K562 (cell line): Measurements from ENCODE around the gene TERC. TPM values are rescaled to one million over a fixed set of nuclear protein-coding genes. Genes with fewer than 3 reads are reported as not detected.

Experiments
- ATAC-seq: fragments of 200-7000 bp; cut with Tn5 transposase; 3 replicates; pipeline ENCODE4 v1.9.1; 2020; ENCODE audit warnings: moderate library complexity
- BruUV-seq: library from RNA; stranded (reverse); fragments of 400-500 nt; replicated peaks from 2 replicates; lab custom pipeline; 2021; lab: Mats Ljungman, UMichigan
- CTCF ChIA-PET: fragments of 300-600 bp; formaldehyde crosslinking; extraction: SDS; loops from one replicate; lab custom pipeline; 2021; ENCODE audit warnings: low intra/inter-chr PET ratio; lab: Yijun Ruan, JAX
- POLR2A ChIA-PET: fragments of 300-600, 350-650 bp; sonication (Branson Sonifier 250); formaldehyde crosslinking; extraction: SDS; loops from one replicate; lab custom pipeline; 2021; ENCODE audit warnings: antibody characterized with exemption, inconsistent platforms; lab: Yijun Ruan, JAX
- DNase-seq, 4 experiments: peaks; one replicate each; pipeline versions ENCODE4 v3.0.0 to v3.0.0-alpha.2; 2011 to 2018; ENCODE audit warnings: low spot score in 3 of 4, mixed read lengths in 3 of 4; ENCODE audit errors: extremely low read depth in 1 of 4
- FAIRE-seq: peaks from 2 replicates; lab custom pipeline; 2011; peaks lifted over from hg19 to GRCh38; lab: Jason Lieb, UNC
- H2AFZ ChIP-seq: 2 replicates; pipeline ENCODE4 v1.6.0; 2011; ENCODE audit warnings: low read depth, low read length, control low read depth, inconsistent platforms
- H3K27ac ChIP-seq: fragments of 200-600 bp; 3 replicates; pipeline ENCODE4 v1.8.0; 2011; ENCODE audit warnings: low read depth, mild to moderate bottlenecking, control low read depth, inconsistent platforms, low read length, moderate library complexity, mixed read lengths; ENCODE audit errors: extremely low read depth
- H3K27me3 ChIP-seq, 2 experiments: fragments of 300-600 bp in 1 of 2; 2 replicates in 1 of 2; 3 replicates in 1 of 2; pipeline versions ENCODE4 v1.6.0 to v1.8.0; 2011; ENCODE audit warnings: inconsistent platforms in 2 of 2, low read length in 2 of 2, mild to moderate bottlenecking in 1 of 2, mixed read lengths in 1 of 2, moderate library complexity in 1 of 2; ENCODE audit not compliant: control insufficient read depth in 2 of 2, insufficient read depth in 2 of 2
- H3K36me3 ChIP-seq: fragments of 300-600 bp; 3 replicates; pipeline ENCODE4 v1.8.0; 2011; ENCODE audit warnings: mild to moderate bottlenecking, low read length, inconsistent platforms; ENCODE audit not compliant: control insufficient read depth, insufficient read depth
- H3K4me1 ChIP-seq, 2 experiments: fragments of 200-600 bp in 1 of 2; replicated peaks in 1 of 2; 2 replicates in 1 of 2; 3 replicates in 1 of 2; pipeline versions ENCODE4 v1.5.1 to v1.8.0; 2011; ENCODE audit warnings: inconsistent platforms in 2 of 2, low read length in 2 of 2, mild to moderate bottlenecking in 1 of 2, mixed read lengths in 1 of 2, moderate library complexity in 1 of 2; ENCODE audit not compliant: control insufficient read depth in 2 of 2, insufficient read depth in 2 of 2
- H3K4me2 ChIP-seq: 2 replicates; pipeline ENCODE4 v1.6.1; 2011; ENCODE audit warnings: low read length, control low read depth, inconsistent platforms, mixed read lengths; ENCODE audit not compliant: insufficient read depth
- H3K4me3 ChIP-seq: fragments of 200-600 bp; sonication (generic), shearing (Covaris generic); 2 replicates; pipeline ENCODE4 v1.5.1; 2016; ENCODE audit warnings: control low read depth, inconsistent platforms
- H3K79me2 ChIP-seq: fragments of 200-600 bp; 3 replicates; pipeline ENCODE4 v1.8.0; 2011; ENCODE audit warnings: low read length, inconsistent platforms; ENCODE audit not compliant: control insufficient read depth, insufficient read depth
- H3K9ac ChIP-seq, 2 experiments: 2 replicates each; pipeline versions ENCODE4 v1.6.0 to v1.6.1; 2011; ENCODE audit warnings: low read depth in 2 of 2, low read length in 2 of 2, control low read depth in 1 of 2, inconsistent platforms in 1 of 2, mild to moderate bottlenecking in 1 of 2, mixed read lengths in 1 of 2; ENCODE audit not compliant: insufficient read depth in 1 of 2
- H3K9me1 ChIP-seq: one replicate; pipeline ENCODE4 v1.6.0; 2011; ENCODE audit warnings: inconsistent platforms, mild to moderate bottlenecking, low read length, moderate library complexity; ENCODE audit not compliant: control insufficient read depth, insufficient read depth
- H3K9me3 ChIP-seq: replicated peaks from 2 replicates; pipeline ENCODE4 v1.5.1; 2011; ENCODE audit warnings: low read depth, low read length, inconsistent platforms; ENCODE audit not compliant: control insufficient read depth, insufficient read depth
- H4K20me1 ChIP-seq: replicated peaks from 2 replicates; pipeline ENCODE4 v1.6.1; 2011; ENCODE audit warnings: low read length, inconsistent platforms, mixed read lengths; ENCODE audit not compliant: control insufficient read depth, insufficient read depth
- ERF ChIP-seq: fragments of 450-650 bp; formaldehyde crosslinking; IDR thresholded peaks from 2 replicates; pipeline ENCODE4 v1.4.0; 2020; ENCODE audit warnings: mild to moderate bottlenecking, mixed read lengths
- TARDBP ChIP-seq: fragments of 450-650 bp; IDR thresholded peaks from 2 replicates; pipeline ENCODE4 v1.6.1; 2016
- TBL1XR1 ChIP-seq, 2 experiments: IDR thresholded peaks; 2 replicates each; pipeline ENCODE4 v1.6.1; 2012; ENCODE audit warnings: improper control_type of control experiment in 2 of 2, low read length in 2 of 2, mild to moderate bottlenecking in 1 of 2
- WGBS: fragments of 100-300 bp; shearing (Covaris generic); methylation state at CpG from one replicate; pipeline ENCODE4 v1.1.6; 2016; ENCODE audit warnings: low coverage, mixed read lengths; ENCODE audit not compliant: insufficient coverage; ENCODE audit errors: missing lambda C conversion rate; 5-methylcytosine and 5-hydroxymethylcytosine counted together
- in situ Hi-C: fragments of 300-500 bp; cut with MboI; formaldehyde crosslinking; loops from 4 replicates; pipeline ENCODE4 v1.15.0; 2018; ENCODE audit warnings: inconsistent platforms, mixed read lengths
- intact Hi-C: fragments of 100-400 bp; cut with micrococcal nuclease; formaldehyde crosslinking; loops from 2 replicates; pipeline ENCODE4 v1.14.2; 2022
- polyA plus RNA-seq, 8 experiments: library from polyadenylated mRNA; depleted of rRNA in 4 of 8; stranded (reverse) in 5 of 8; unstranded in 3 of 8; fragments of >200 nt; fragmentation: Nextera tagmentation in 2 of 8; fragmentation: Illumina TruSeq in 1 of 8; extraction: Ambion mirVana in 2 of 8; extraction: Trizol in 1 of 8; gene quantifications; 2 replicates each; pipeline versions ENCODE4 v1.2.1 to v1.2.3, GENCODE V29; 2011 to 2014; ENCODE audit warnings: inconsistent platforms in 1 of 8, missing spikeins in 1 of 8
- total RNA-seq, 7 experiments: library from RNA; depleted of rRNA in 6 of 7; stranded (reverse); fragments of >200 nt in 6 of 7; fragmentation: Illumina TruSeq in 2 of 7; extraction: Trizol in 2 of 7; gene quantifications; 2 replicates each; pipeline versions ENCODE4 v1.2.1 to v1.2.3, GENCODE V29; 2011 to 2021; ENCODE audit warnings: low replicate concordance in 1 of 7
- TF ChIP-seq, protein P1 (sequence below): fragments of 450-650 bp; formaldehyde crosslinking; IDR thresholded peaks from 2 replicates; pipeline ENCODE4 v1.4.0; 2020; ENCODE audit warnings: mild to moderate bottlenecking, moderate library complexity
- TF ChIP-seq, protein P2 (sequence below): IDR thresholded peaks from 2 replicates; pipeline ENCODE4 v1.6.1; 2011; ENCODE audit warnings: borderline replicate concordance, low read depth, mild to moderate bottlenecking, moderate library complexity, low read length; ENCODE audit not compliant: insufficient read depth, poor library complexity, severe bottlenecking
- TF ChIP-seq, protein P3 (sequence below), 3 experiments: IDR thresholded peaks in 2 of 3; conservative IDR thresholded peaks in 1 of 3; 2 replicates each; pipeline ENCODE4 v1.5.1; 2011 to 2012; ENCODE audit warnings: low read length in 3 of 3, mild to moderate bottlenecking in 3 of 3, control low read depth in 2 of 3, improper control_type of control experiment in 1 of 3, inconsistent platforms in 1 of 3, low read depth in 1 of 3, mixed read lengths in 1 of 3, moderate library complexity in 1 of 3; ENCODE audit not compliant: insufficient read depth in 2 of 3

Gene TERC
- total and polyA plus RNA-seq, 9 of the 15 experiments (the other 6 are each of a cell fraction or from before 2014, with no cell fraction given) = 0.77 to 234 (median 27.9) TPM; not detected in 3

DNA sequence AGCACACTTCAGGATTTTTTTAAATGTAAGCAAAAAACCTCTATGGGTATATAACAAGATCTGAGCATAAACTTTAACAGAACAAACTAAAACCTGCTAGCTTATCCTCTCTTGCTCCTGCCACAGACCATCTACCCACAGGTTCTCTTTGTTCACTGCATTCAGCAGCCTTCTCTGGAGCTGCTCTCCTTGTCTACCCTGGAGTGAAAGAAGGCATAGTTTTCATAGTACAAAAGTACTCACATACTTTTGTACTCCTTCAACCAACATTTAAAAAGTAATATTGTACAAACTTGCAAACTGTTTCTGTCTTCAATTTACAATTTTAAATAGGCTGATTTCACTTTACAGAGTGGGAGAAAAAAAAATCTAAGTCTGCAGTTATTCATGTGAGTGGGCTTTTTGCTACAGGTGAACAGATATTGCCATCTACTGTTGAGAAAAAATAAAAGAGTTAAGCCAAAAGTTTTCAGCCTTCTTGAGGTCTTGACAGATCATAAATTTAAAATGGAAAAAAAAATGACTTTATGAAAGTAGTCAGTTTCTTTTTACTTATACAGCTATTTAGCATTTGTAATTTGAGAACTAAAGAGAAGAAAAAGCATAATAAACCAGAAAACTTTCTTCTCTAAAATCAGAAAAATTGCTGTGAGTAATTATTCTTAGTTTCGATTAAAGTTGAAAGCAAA lies 20.4 kb downstream of the TERC start:
- H3K27ac ChIP-seq = no peak overlapping the region
- no peak overlapping the region for H3K4me3 ChIP-seq
- no peak overlapping the region for H3K4me2 ChIP-seq
- H3K4me1 ChIP-seq = peaks cover 2 to 3% of the 10 kb centered on the region in 2 experiments; a peak in 2 of 5 replicates
- H4K20me1 ChIP-seq = no peaks in the 10 kb centered on the region
- no peaks in the 10 kb centered on the region for H3K79me2 ChIP-seq
- intact Hi-C loops (loop anchor here (2.0 to 10.0 kb wide), 6 partner anchors 77 to 1530 kb away; no protein-coding TSS in a partner anchor), in situ Hi-C loops (loop anchor here (10.0 kb wide), 1 partner anchor 600 kb away; no protein-coding TSS in a partner anchor)
- H3K9me3 ChIP-seq = no peaks in the 10 kb centered on the region
- H3K36me3 ChIP-seq = no peaks in the 10 kb centered on the region
- DNase-seq = no peak
- peak; percentile 67 for ATAC-seq
- no peak overlapping the region for H3K9ac ChIP-seq
- CTCF ChIA-PET = no interaction called here
- 60% methylated on average over 1 of the region's 1 CpG for WGBS
- H3K9me1 ChIP-seq = no peaks in the 10 kb centered on the region
- no TSS peak for BruUV-seq
- no peak overlapping the region for H2AFZ ChIP-seq
- peaks cover 3 to 8% of the 10 kb centered on the region in 2 experiments; a peak in 3 of 5 replicates for H3K27me3 ChIP-seq
- peak; percentile 54 for FAIRE-seq
- POLR2A ChIA-PET = interaction anchor here (1.0 kb wide), 1 partner anchor 20 kb away, joined by 4 read pairs; the partner anchor contains the start of gene TERC
- TF ChIP-seq, protein P1, sequence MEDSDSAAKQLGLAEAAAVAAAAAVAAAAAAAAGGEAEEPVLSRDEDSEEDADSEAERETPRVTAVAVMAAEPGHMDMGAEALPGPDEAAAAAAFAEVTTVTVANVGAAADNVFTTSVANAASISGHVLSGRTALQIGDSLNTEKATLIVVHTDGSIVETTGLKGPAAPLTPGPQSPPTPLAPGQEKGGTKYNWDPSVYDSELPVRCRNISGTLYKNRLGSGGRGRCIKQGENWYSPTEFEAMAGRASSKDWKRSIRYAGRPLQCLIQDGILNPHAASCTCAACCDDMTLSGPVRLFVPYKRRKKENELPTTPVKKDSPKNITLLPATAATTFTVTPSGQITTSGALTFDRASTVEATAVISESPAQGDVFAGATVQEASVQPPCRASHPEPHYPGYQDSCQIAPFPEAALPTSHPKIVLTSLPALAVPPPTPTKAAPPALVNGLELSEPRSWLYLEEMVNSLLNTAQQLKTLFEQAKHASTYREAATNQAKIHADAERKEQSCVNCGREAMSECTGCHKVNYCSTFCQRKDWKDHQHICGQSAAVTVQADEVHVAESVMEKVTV (CRISPR knock-in tag) = peak; percentile 76
- TF ChIP-seq ERF (CRISPR knock-in tag) = no peak
- no peak for TF ChIP-seq TARDBP
- no peak for TF ChIP-seq TBL1XR1 (IDR thresholded peaks at IDR 0.05; ENCODE audit: low read length in 2 of 2)
- TF ChIP-seq, protein P2, sequence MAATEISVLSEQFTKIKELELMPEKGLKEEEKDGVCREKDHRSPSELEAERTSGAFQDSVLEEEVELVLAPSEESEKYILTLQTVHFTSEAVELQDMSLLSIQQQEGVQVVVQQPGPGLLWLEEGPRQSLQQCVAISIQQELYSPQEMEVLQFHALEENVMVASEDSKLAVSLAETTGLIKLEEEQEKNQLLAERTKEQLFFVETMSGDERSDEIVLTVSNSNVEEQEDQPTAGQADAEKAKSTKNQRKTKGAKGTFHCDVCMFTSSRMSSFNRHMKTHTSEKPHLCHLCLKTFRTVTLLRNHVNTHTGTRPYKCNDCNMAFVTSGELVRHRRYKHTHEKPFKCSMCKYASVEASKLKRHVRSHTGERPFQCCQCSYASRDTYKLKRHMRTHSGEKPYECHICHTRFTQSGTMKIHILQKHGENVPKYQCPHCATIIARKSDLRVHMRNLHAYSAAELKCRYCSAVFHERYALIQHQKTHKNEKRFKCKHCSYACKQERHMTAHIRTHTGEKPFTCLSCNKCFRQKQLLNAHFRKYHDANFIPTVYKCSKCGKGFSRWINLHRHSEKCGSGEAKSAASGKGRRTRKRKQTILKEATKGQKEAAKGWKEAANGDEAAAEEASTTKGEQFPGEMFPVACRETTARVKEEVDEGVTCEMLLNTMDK = no peak
- TF ChIP-seq, protein P3, sequence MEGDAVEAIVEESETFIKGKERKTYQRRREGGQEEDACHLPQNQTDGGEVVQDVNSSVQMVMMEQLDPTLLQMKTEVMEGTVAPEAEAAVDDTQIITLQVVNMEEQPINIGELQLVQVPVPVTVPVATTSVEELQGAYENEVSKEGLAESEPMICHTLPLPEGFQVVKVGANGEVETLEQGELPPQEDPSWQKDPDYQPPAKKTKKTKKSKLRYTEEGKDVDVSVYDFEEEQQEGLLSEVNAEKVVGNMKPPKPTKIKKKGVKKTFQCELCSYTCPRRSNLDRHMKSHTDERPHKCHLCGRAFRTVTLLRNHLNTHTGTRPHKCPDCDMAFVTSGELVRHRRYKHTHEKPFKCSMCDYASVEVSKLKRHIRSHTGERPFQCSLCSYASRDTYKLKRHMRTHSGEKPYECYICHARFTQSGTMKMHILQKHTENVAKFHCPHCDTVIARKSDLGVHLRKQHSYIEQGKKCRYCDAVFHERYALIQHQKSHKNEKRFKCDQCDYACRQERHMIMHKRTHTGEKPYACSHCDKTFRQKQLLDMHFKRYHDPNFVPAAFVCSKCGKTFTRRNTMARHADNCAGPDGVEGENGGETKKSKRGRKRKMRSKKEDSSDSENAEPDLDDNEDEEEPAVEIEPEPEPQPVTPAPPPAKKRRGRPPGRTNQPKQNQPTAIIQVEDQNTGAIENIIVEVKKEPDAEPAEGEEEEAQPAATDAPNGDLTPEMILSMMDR (IDR thresholded peaks at IDR 0.05 in 2 of 3, conservative IDR thresholded peaks at IDR 0.05 in 1 of 3; ENCODE audit: insufficient read depth in 2 of 3, low read depth in 1 of 3, low read length in 3 of 3) = peak in 2 of 3 experiments; percentile 35 to 68; a peak in 4 of 6 replicates
